Renal pelvis (tissue), 4 donors: ENCODE measurements around the gene ATRX. TPM values are rescaled to one million over a fixed set of nuclear protein-coding genes. Genes with fewer than 3 reads are reported as not detected.
"Not testable (repeated sequence)": the region's sequence is repeated elsewhere in the genome, so short reads cannot be mapped to it uniquely, and the experiment has no call there.

Experiments used
- DNase-seq: peaks from one replicate; pipeline ENCODE4 v3.0.0-alpha.2; 2013
- polyA plus RNA-seq, 3 donors: library from polyadenylated mRNA; unstranded; fragments of 120-200 nt; gene quantifications; one replicate each; pipeline ENCODE4 v1.2.1, GENCODE V29; 2013; ENCODE audit not compliant: insufficient read length in 3 of 3

Gene ATRX
- polyA plus RNA-seq, 3 donors, result 72.8 to 96.6 (median 77.7) TPM

- no peak for DNase-seq
Observed at GRCh38 chrX:77742788-77743476, 43.1 kb downstream of the ATRX start.

DNA sequence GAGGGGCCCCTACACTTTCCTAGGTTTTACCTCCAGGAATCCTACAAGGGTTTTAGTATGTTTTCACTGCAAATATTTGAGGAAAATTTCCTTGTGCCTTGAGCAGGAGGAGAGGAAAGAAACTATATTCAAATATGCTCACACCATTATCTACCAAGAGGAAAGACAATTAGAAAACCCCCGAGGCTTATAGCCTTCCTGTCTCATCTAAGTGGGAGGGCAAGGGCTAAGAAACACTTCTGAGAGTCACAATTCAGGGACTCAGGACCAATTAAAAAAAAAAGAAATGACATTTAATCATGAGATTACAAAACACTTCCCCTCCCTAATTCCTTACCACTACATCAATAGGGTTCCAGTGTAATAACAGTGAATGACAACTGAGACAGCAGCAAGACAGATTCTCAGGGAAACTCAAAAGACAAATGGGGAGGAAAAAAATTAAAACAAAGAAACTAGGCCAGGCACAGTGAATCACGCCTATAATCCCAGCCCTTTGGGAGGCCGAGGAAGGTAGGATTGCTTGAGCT is 45.6 kb downstream of the ATRX start:
- DNase-seq, result no peak

- no peak for DNase-seq
Observed at GRCh38 chrX:77733342-77733741, 52.7 kb downstream of the ATRX start.

GRCh38 chrX:77731821-77732419 is 54.1 kb downstream of the ATRX start:
- DNase-seq, result no peak

- DNase-seq, result not testable (repeated sequence)
Observed at GRCh38 chrX:77726095-77726494, 59.9 kb downstream of the ATRX start.

GRCh38 chrX:77723681-77724080 is 62.3 kb downstream of the ATRX start:
- no peak for DNase-seq

GRCh38 chrX:77719388-77719787 is 66.6 kb downstream of the ATRX start:
- DNase-seq, result no peak

DNA sequence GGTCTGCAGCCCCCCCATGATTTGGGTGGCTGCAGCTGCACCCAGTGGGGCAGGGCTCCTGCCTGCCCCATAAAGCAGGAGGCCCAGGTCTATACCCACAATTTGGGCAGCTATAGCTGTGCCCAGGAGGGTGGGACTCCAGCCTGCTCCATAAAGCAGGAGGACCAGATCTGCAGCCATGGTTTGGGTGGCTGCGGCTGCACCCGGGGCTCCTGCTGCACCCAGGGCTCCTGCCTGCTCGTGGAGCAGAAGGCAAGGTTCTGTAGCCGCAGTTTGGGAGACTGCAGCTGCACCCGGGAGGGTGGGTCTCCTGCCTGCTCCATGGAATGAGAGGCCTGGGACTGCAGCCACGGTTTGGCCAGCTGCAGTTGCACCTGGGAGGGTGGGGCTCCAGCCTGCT is 81.1 kb downstream of the ATRX start:
- no peak for DNase-seq

DNA sequence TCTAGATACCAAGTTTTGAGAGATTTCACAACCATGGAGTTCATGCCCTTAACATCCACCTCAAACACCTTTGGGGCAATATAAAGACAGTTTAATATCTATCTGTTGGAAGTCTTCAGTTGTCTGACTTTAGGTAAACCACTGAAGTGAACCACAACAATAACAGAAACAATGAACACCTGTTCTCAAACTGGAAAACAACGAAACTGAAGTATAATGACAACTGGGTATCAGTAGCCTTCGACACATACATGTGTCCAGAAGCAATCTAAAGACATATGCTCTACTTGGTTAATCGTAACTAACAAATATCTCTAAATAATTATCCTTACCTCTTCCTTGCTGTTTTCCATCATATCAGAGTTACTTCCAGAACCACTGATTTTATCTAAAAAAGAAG is 87.8 kb downstream of the ATRX start:
- DNase-seq, result no peak

GRCh38 chrX:77694491-77694890 is 91.5 kb downstream of the ATRX start:
- no peak for DNase-seq

GRCh38 chrX:77693594-77693993 is 92.4 kb downstream of the ATRX start:
- no peak for DNase-seq

- DNase-seq, result no peak
Observed at GRCh38 chrX:77691916-77692315, 94.1 kb downstream of the ATRX start.

DNA sequence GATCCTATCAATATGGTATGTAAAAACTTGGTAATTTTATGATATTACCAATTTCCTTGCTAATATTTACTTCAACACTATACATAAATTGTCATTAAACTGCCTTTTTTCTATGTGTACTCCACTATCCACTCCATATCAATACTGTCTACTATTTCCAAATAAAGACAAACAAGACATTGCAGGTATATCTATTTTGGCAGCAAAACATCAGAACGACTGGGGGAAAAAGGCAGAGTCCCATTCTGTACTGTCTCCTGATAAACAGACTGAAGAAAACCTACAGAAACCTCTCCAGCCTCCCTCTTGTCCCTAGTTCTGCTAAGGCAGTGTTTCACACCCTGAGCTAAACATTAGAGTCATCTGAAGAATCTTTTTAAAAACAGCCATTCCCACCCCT is 96.6 kb downstream of the ATRX start:
- no peak for DNase-seq

DNA sequence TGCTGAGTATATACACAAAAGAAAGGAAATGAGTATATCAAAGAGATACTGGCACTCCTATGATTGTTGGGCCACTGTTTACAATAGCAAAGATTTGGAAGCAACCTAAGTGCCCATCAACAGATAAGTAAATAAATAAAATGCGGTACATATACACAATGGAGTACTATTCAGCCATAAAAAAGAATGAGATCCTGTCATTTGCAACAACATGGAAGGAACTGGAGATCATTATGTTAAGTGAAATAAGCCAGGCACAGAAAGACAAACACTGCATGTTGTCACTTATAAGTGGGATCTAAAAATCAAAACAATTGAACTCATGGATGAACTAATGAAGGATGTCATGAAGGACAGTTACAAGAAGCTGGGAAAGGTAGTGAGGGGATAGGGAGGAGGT is 100.3 kb downstream of the ATRX start:
- DNase-seq, result not testable (repeated sequence)

DNA sequence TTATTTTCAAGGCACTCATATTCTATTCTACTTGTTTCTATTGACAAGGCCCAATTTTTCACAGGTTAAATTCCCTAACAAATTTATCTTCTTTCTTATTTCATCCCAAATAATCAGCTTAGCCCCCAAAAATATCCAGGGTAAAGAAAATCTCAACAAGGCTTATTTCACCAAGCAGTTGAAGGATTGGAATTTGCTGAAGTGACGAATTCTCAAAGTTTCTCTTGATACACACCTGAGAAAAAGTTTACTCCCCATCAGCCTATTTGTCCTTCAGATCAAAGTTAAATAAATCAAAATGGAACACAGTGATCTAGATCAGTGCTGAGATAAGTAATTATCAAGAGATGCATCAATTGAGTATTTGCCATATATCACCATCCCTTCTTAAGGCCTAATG is 106.9 kb downstream of the ATRX start:
- no peak for DNase-seq

GRCh38 chrX:77675986-77676385 is 110.0 kb downstream of the ATRX start:
- DNase-seq, result no peak

DNA sequence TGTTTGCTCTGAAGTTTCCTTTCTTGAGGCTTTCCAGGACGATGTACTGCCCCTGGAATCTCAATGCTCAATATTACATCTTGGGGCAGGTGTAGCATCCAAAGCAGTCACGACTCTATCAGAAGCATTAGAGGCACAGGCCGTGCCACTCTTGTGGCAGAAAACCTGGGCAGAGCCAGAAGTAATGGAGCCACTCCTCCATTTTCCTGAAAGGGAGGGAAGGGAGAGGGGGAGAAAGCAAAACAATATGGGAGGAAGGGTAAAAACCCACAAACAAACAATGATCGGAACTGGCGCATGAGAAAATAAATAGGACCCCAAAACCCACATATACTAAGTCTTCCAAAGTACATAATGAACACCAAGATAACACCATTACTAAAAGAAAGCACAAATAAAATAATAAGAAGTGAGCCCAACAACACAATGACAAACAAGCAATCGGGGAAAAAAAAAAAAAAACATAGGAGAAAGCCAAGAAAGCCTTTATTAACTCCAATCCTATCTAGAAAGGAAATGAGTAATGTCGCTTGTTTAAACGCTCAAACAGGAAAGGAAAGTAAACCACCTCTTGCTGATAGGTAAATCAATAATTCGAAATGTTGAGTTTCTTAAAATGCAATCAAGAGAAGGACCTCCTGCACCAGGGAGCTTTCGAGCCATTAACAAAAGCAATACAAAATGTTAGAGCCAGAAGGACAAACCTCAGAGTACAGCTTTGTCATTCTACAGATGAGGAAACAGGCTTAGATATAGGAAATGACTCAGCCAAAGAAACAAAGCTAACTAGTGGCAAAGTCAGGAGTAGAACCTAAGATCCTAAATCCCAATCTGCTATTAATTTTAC is 117.4 kb downstream of the ATRX start:
- no peak for DNase-seq

GRCh38 chrX:77658886-77659285 is 127.1 kb downstream of the ATRX start:
- no peak for DNase-seq

DNA sequence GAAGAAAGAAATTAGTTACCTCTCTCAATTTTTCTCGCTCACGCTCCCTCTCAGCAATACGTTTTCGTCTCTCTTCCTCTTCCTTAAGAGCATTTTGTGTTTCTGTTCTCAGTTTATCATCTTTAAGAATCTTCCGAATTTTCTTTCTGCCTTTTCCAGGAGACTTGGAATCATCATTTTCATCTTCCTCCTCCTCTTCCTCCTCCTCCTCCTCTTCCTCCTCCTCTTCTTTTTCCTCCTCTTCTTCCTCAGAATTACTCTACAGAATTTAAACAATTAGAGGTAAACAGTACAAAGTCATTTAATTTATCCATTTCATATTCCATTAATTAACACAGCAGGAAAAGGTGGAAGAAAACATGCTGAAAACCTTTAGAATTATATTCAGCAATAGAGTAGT is 133.9 kb downstream of the ATRX start:
- DNase-seq, result no peak

- no peak for DNase-seq
Observed at GRCh38 chrX:77640702-77641101, 145.3 kb downstream of the ATRX start.

DNA sequence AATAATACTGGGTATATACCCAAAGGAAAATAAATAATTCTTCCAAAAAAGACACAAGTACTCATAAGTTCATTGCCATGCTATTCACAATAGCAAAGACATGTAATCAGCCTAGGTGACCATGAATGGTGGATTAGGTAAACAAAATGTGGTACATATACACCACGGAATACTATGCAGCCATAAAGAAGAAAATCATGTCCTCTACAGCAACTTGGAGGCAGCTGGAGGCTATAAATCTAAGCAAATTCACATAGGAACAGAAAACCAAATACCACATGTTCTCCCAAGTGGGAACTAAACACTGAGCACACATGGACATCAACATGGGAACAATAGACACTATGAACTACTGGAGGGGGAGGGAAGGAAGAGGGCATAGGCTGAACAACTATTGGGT is 146.2 kb downstream of the ATRX start:
- no peak for DNase-seq

DNA sequence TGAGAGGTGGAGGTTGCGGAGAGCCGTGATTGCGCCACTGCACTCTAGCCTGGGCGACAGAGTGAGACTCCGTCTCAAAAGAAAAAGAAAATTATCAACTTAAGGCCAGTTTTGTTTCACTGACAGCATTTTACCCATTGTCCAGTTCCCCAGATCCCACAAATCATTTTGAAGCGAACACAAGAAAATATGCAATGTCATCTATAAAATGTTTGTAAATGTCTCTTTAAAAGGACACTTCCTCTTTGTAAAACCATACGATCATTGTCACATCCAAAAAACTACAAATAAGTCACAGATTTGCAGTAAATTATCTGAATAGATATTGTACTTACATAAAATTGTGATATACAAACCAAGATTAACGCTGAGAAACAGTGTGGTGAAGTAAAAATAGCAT is 147.6 kb downstream of the ATRX start:
- no peak for DNase-seq

- DNase-seq, result no peak
Observed at GRCh38 chrX:77635373-77635772, 150.6 kb downstream of the ATRX start.
